GM13977 (cell line): ENCODE results near the gene CACNA1G.

Experiments
- DNase-seq: peaks from one replicate; pipeline ENCODE4 v3.0.0; 2012; ENCODE audit warnings: low spot score
- CTCF ChIP-seq: IDR thresholded peaks from 2 replicates; pipeline ENCODE4 v1.5.1; 2012; ENCODE audit warnings: mild to moderate bottlenecking, control low read depth; ENCODE audit not compliant: insufficient read depth; ENCODE audit errors: extremely low read depth, missing control alignments
- in situ Hi-C: fragments of 300-500 bp; cut with MboI; formaldehyde crosslinking; loops from one replicate; pipeline ENCODE4 v1.12.0; 2022; ENCODE audit warnings: low sequenced_read_pairs, low pct_unique_long_range_greater_than_20kb, mixed read lengths, inconsistent platforms; ENCODE audit not compliant: unreplicated experiment

CACNA1G gene

GRCh38 chr17:50668025-50668837 lies 107.7 kb downstream of the CACNA1G start:
- in situ Hi-C loops: no loop called here
- no peak for TF ChIP-seq CTCF
- DNase-seq: no peak

- no peak for DNase-seq
- in situ Hi-C loops: no loop called here
- TF ChIP-seq CTCF: no peak
Observed at GRCh38 chr17:50668838-50669581, 108.5 kb downstream of the CACNA1G start.

GRCh38 chr17:50672071-50672470 lies 111.6 kb downstream of the CACNA1G start:
- DNase-seq: no peak
- no peak for TF ChIP-seq CTCF
- in situ Hi-C loops: no loop called here

GRCh38 chr17:50672831-50673551 lies 112.5 kb downstream of the CACNA1G start:
- no peak for TF ChIP-seq CTCF
- no peak for DNase-seq
- in situ Hi-C loops: no loop called here

- no peak for DNase-seq
- in situ Hi-C loops: no loop called here
Observed at GRCh38 chr17:50675190-50675589, 114.7 kb downstream of the CACNA1G start.

GRCh38 chr17:50675627-50676026 lies 115.1 kb downstream of the CACNA1G start:
- in situ Hi-C loops: no loop called here
- TF ChIP-seq CTCF: no peak
- DNase-seq: no peak

More at GRCh38 chr17:50675190-50675589, 114.7 kb downstream of the CACNA1G start:
- no peak for TF ChIP-seq CTCF
